Measurements from ENCODE around the gene CCNL1.

Gene CCNL1

GRCh38 chr3:157101486-157101885 lies 58.5 kb downstream of the CCNL1 start:
- DNase-seq: no peak

- no peak for DNase-seq
These were observed 59.1 kb downstream of the CCNL1 start for GRCh38 chr3:157100608-157101396.

GRCh38 chr3:157100096-157100477 lies 59.9 kb downstream of the CCNL1 start:
- DNase-seq: no peak

GRCh38 chr3:157099326-157100095 lies 60.4 kb downstream of the CCNL1 start:
- no peak for DNase-seq

GRCh38 chr3:157098823-157099185 lies 61.1 kb downstream of the CCNL1 start:
- no peak for DNase-seq

GRCh38 chr3:157098121-157098822 lies 61.7 kb downstream of the CCNL1 start:
- DNase-seq: no peak

Measured in activated CD4-positive, alpha-beta T cell treated with anti-CD3 and anti-CD28 coated beads for 1 hour (primary cell).